NCI-H1694 (cell line): ENCODE measurements around the gene TMEM269.
"Not testable (repeated sequence)": the region's sequence is repeated elsewhere in the genome, so short reads cannot be mapped to it uniquely, and the experiment has no call there.

Experiments
- DNase-seq: peaks from one replicate; lab custom pipeline; 2025; lab: John Stamatoyannopoulos, UW

Gene TMEM269

GRCh38 chr1:42776502-42776901 lies 8.3 kb upstream of the TMEM269 start:
- DNase-seq: no peak

GRCh38 chr1:42777852-42778251 lies 6.9 kb upstream of the TMEM269 start:
- peak; percentile 58 for DNase-seq

GRCh38 chr1:42779725-42780124 lies 5.1 kb upstream of the TMEM269 start:
- DNase-seq: no peak

- no peak for DNase-seq
These were observed 4.6 kb upstream of the TMEM269 start for GRCh38 chr1:42780176-42780575.

- no peak for DNase-seq
These were observed 1.7 kb upstream of the TMEM269 start for GRCh38 chr1:42783092-42783491.

- no peak for DNase-seq
These were observed 245 bp upstream of the TMEM269 start for GRCh38 chr1:42784547-42784945.

GRCh38 chr1:42786097-42786496 lies 1.3 kb downstream of the TMEM269 start:
- no peak for DNase-seq

- DNase-seq: no peak
These were observed 3.2 kb downstream of the TMEM269 start for GRCh38 chr1:42788021-42788420.

GRCh38 chr1:42793824-42794223 lies 9.0 kb downstream of the TMEM269 start:
- DNase-seq: no peak

- no peak for DNase-seq
These were observed 12.6 kb downstream of the TMEM269 start for GRCh38 chr1:42797414-42797813.

GRCh38 chr1:42797979-42798378 lies 13.2 kb downstream of the TMEM269 start:
- DNase-seq: no peak

- no peak for DNase-seq
These were observed 17.2 kb downstream of the TMEM269 start for GRCh38 chr1:42801832-42802473.

GRCh38 chr1:42806171-42806570 lies 21.4 kb downstream of the TMEM269 start:
- DNase-seq: no peak

GRCh38 chr1:42806593-42806992 lies 21.8 kb downstream of the TMEM269 start:
- no peak for DNase-seq

- DNase-seq: peak; percentile 79
These were observed 22.4 kb downstream of the TMEM269 start for GRCh38 chr1:42807056-42807668.

GRCh38 chr1:42814815-42815214 lies 30.0 kb downstream of the TMEM269 start:
- DNase-seq: not testable (repeated sequence)

GRCh38 chr1:42815941-42816584 lies 31.3 kb downstream of the TMEM269 start:
- DNase-seq: no peak

- peak; percentile 85 for DNase-seq
These were observed 32.0 kb downstream of the TMEM269 start, which contains the start of the genes ERMAP and SVBP for GRCh38 chr1:42816585-42817439. ERMAP (plus strand) TSS chr1:42817122; CDS start chr1:42830449, 13,327 bp downstream. SVBP (minus strand) TSS chr1:42817397; CDS start chr1:42816544, 853 bp downstream.

GRCh38 chr1:42817440-42817767 lies 32.6 kb downstream of the TMEM269 start:
- no peak for DNase-seq

- no peak for DNase-seq
These were observed 33.2 kb downstream of the TMEM269 start for GRCh38 chr1:42817976-42818375.

GRCh38 chr1:42820813-42821212 lies 36.0 kb downstream of the TMEM269 start:
- DNase-seq: no peak

- no peak for DNase-seq
These were observed 36.9 kb downstream of the TMEM269 start for GRCh38 chr1:42821690-42822089.
